Hematopoietic multipotent progenitor cell treated with erythropoietin and hydrocortisone succinate and interleukin-3 and kit ligand, for 15 days (in vitro differentiated cells): ENCODE results near the gene PREX1.

Experiments used
- DNase-seq: peaks from one replicate; pipeline ENCODE4 v3.0.0-alpha.2; 2015; ENCODE audit warnings: low spot score

Gene PREX1

DNA sequence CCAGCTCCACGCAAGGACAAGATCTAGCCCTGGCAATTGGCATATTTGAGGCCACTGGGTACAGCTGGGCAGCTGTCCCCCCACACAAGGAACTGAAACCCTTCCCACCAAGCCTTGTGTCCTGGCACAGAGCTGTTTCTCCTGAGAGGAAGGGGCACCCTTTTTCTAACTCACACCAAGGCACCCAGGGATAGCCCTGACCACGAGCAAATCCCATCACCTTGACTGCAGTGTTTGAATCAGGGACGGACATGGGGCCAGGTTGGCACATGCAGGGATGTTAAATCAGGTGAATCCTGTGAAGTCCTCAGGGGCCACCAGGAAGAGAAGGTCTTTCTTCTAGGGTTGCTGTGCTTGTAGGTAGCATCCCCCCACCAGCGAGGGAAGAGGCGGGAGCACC, 246.6 kb downstream of the PREX1 start:
- no peak for DNase-seq

DNA sequence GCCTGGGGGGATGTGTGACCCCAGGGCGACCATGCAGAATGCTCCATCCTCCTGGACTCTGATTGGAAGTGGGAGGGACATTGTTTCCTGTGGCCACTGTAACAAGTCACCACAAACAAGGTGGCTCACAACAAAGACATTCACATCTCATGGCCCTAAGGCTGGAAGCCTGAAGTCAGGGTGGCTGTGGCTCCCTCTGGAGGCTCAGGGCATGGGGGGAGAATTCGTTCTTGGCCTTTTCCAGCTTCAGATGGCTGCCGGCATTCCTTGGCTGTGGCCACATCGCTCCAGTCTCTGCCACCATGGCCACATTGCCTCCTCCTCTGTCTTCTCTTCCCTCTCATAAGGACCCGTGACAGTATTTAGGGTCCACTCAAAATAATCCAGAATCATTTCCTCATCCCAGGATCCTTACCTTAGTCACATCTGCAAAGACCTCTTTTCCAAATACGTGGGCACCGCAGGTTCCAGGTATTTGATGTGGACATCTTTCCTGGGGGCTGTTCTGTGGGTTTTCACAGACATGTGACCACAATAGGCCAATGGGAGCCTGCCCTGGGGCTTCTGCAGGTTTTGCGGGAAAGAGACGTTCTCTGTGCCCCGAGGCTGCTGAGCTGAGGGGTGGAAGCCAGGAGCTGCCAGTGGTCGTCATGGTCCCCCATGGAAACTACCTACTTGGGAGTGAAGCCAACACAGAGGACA, 249.3 kb downstream of the PREX1 start:
- no peak for DNase-seq

DNA sequence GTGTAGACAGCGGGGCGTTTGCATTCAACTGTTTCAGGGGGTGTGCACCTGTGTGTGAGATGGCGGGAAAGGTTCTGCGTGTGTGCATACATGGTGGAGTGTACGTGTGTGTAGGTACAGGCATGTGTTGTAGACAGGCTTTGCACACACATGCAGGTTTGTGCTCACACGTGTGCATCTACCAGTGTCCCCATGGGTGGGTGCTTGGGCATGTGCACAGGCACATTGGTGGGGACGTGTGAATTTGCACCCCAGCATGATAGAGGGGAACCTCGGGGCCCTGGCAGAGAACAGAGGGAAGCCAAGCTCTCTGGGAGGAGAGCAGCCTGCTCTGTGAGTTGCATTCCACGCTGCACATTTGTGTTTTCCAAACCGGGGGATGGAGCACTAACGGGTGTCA, 250.2 kb downstream of the PREX1 start:
- no peak for DNase-seq

DNA sequence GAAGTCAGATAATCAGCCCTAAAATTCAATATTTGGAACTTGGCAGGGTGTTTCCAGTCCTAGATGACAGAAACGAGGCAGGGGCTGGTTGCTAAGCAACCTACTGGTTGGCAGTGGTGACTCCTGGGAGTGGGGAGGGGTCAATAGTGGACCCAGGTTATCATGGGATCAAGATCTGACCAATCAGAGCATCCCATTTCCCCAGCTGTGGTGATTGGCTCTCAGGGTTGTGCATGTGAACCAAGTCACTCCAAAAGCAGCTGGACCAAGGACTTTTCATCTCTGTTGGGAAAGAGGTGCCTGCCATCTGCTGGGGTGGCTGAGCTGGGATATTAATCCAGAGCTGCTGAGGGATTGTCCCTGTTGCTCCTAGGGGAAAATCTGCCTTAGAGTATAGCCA, 253.4 kb downstream of the PREX1 start:
- no peak for DNase-seq
